ENCODE results near the gene AGPAT4.

- no peak for TF ChIP-seq HOXA3 (CRISPR knock-in tag; IDR thresholded peaks at IDR 0.05)
- TF ChIP-seq SP1 (IDR thresholded peaks at IDR 0.05), result no peak
- TF ChIP-seq SP1 (CRISPR knock-in tag; IDR thresholded peaks at IDR 0.05), result no peak
- TF ChIP-seq TAF1 (CRISPR knock-in tag; IDR thresholded peaks at IDR 0.05), result no peak
- TF ChIP-seq, protein P1, sequence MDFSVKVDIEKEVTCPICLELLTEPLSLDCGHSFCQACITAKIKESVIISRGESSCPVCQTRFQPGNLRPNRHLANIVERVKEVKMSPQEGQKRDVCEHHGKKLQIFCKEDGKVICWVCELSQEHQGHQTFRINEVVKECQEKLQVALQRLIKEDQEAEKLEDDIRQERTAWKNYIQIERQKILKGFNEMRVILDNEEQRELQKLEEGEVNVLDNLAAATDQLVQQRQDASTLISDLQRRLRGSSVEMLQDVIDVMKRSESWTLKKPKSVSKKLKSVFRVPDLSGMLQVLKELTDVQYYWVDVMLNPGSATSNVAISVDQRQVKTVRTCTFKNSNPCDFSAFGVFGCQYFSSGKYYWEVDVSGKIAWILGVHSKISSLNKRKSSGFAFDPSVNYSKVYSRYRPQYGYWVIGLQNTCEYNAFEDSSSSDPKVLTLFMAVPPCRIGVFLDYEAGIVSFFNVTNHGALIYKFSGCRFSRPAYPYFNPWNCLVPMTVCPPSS (IDR thresholded peaks at IDR 0.05), result no peak
- TF ChIP-seq, protein P2, sequence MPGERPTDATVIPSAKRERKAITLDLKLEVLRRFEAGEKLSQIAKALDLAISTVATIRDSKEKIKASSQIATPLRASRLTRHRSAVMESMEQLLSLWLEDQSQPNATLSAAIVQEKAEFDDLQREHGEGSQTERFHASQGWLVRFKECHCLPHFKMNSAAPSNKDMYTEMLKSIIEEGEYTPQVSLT (CRISPR knock-in tag; IDR thresholded peaks at IDR 0.05; ENCODE audit: borderline replicate concordance, low read depth), result no peak
- TF ChIP-seq MIER2 (CRISPR knock-in tag; IDR thresholded peaks at IDR 0.05), result no peak
- TF ChIP-seq, protein P3, sequence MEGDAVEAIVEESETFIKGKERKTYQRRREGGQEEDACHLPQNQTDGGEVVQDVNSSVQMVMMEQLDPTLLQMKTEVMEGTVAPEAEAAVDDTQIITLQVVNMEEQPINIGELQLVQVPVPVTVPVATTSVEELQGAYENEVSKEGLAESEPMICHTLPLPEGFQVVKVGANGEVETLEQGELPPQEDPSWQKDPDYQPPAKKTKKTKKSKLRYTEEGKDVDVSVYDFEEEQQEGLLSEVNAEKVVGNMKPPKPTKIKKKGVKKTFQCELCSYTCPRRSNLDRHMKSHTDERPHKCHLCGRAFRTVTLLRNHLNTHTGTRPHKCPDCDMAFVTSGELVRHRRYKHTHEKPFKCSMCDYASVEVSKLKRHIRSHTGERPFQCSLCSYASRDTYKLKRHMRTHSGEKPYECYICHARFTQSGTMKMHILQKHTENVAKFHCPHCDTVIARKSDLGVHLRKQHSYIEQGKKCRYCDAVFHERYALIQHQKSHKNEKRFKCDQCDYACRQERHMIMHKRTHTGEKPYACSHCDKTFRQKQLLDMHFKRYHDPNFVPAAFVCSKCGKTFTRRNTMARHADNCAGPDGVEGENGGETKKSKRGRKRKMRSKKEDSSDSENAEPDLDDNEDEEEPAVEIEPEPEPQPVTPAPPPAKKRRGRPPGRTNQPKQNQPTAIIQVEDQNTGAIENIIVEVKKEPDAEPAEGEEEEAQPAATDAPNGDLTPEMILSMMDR (CRISPR knock-in tag; IDR thresholded peaks at IDR 0.05), result no peak
- no peak for TF ChIP-seq FOXM1 (CRISPR knock-in tag; IDR thresholded peaks at IDR 0.05)
- TF ChIP-seq GATA4 (IDR thresholded peaks at IDR 0.05; ENCODE audit: borderline replicate concordance, low read depth), result no peak
- TF ChIP-seq, protein P4, sequence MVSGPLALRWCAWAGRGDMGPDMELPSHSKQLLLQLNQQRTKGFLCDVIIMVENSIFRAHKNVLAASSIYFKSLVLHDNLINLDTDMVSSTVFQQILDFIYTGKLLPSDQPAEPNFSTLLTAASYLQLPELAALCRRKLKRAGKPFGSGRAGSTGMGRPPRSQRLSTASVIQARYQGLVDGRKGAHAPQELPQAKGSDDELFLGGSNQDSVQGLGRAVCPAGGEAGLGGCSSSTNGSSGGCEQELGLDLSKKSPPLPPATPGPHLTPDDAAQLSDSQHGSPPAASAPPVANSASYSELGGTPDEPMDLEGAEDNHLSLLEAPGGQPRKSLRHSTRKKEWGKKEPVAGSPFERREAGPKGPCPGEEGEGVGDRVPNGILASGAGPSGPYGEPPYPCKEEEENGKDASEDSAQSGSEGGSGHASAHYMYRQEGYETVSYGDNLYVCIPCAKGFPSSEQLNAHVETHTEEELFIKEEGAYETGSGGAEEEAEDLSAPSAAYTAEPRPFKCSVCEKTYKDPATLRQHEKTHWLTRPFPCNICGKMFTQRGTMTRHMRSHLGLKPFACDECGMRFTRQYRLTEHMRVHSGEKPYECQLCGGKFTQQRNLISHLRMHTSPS (CRISPR knock-in tag; IDR thresholded peaks at IDR 0.05; ENCODE audit: low read depth), result no peak
- TF ChIP-seq SSRP1 (CRISPR knock-in tag; IDR thresholded peaks at IDR 0.05), result no peak
- TF ChIP-seq HIVEP1 (CRISPR knock-in tag; IDR thresholded peaks at IDR 0.05), result no peak
- no peak for TF ChIP-seq ZNF274 (CRISPR knock-in tag; IDR thresholded peaks at IDR 0.05)
Measured at GRCh38 chr6:161181121-161181520, 92.7 kb downstream of the AGPAT4 start.

All from HepG2 (cell line).